Rectal smooth muscle tissue (tissue), 1 donor: ENCODE results near the gene TBATA.

Experiments
- H3K27ac ChIP-seq: one replicate; pipeline ENCODE4 v1.7.0; 2013; ENCODE audit warnings: low read depth, low read length, inconsistent platforms
- H3K27me3 ChIP-seq: one replicate; pipeline ENCODE4 v1.7.0; 2013; ENCODE audit warnings: low read length; ENCODE audit not compliant: control insufficient read depth, insufficient read depth
- H3K36me3 ChIP-seq: one replicate; pipeline ENCODE4 v1.7.0; 2013; ENCODE audit warnings: low read length; ENCODE audit not compliant: control insufficient read depth, insufficient read depth
- H3K4me1 ChIP-seq: one replicate; pipeline ENCODE4 v1.7.0; 2013; ENCODE audit warnings: low read length; ENCODE audit not compliant: control insufficient read depth, insufficient read depth
- H3K4me3 ChIP-seq: one replicate; pipeline ENCODE4 v1.7.0; 2013; ENCODE audit warnings: low read length
- H3K9ac ChIP-seq: one replicate; pipeline ENCODE4 v1.7.0; 2013; ENCODE audit warnings: low read length

TBATA gene, protein sequence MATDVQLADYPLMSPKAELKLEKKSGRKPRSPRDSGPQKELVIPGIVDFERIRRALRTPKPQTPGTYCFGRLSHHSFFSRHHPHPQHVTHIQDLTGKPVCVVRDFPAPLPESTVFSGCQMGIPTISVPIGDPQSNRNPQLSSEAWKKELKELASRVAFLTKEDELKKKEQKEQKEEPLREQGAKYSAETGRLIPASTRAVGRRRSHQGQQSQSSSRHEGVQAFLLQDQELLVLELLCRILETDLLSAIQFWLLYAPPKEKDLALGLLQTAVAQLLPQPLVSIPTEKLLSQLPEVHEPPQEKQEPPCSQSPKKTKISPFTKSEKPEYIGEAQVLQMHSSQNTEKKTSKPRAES

DNA sequence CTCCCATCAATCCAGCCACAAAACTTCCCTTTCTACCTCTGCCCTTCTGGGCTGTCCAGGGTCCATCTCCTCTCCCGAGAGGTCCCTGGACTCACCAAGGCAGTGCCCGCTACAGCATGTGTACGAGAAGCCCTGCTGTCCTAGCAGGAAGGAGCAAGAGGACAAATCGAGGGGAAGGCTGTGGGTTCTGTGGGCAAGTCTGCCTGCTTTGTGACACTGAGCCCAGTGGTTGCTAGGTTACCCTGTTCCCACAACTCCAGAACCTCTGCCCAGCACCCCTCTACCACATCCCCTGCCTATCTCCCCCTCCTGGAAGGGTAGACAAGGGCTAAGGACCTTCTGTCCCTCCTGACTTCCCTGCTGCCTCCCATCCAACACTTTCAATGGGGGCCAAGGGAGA lies at the start of gene TBATA:
Gene TBATA, minus strand, starts transcription at position 188 of the 400 bp plus-strand sequence. CDS start 1,998 bp downstream, outside the sequence.
- Histone ChIP-seq H3K4me1 (no peaks in the 10 kb centered on the region), H3K9ac (no peak within 1 kb of the TSS), H3K27ac (no peak within 1 kb of the TSS), H3K36me3 (no peaks in the 10 kb centered on the region), H3K27me3 (no peaks in the 10 kb centered on the region), H3K4me3 (no peak within 1 kb of the TSS)

DNA sequence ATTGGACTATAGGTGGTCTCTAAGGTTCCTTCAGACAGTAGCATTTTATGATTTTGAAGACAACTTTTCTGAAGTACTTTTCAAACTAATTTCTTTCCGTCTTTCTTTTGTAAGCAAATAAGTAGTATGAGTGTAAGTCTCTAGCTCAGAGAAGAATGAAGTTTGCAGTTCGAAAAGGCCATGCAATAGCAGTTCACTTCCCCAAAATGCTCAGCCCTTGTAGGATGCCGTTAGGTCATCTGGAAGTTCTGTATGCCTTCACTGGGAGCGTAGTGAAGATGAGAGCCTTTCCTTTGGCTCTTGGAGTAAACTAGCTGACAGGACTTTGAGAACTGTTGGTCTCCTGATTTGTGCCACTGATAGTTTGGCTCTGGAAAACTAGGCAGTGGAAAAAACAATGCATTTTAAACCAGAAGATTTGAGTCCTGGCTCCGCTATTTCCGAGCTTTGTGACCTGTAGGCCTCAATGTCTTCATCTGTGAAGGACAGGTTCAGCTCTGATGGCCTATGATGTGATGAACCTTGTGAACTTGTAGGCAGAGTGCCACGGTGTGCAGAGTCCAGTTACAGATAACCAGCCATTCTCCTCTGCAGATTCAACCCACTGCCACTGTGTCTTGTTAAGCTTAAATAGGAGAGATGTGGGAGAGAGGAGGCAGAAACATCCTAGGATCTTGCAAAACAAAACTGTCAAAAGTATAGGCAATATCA lies 49.4 kb upstream of the TBATA start:
- Histone ChIP-seq H3K4me3 (no peak overlapping the region), H3K9ac (no peak overlapping the region), H3K27me3 (no peaks in the 10 kb centered on the region), H3K4me1 (peaks cover 8% of the 10 kb centered on the region), H3K27ac (no peak overlapping the region), H3K36me3 (no peaks in the 10 kb centered on the region)

DNA sequence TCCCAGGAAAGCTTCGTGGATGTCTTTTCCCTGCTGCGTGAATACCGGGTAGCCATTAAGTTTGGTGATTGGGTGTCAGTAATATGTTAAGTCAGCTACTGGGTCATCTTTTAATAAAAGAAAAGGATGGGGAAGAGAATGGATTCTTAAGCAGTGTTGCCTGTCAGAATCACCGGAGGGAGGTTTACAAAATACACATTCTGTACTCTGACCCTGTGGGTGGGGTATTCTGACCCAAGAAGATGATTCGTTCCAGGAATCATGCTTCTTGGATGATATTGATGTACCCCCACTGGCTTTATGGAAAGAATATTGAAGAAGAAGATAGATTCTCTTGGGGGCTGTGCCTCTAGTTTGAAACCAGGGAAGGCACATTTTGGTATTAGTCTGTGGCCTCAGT lies 48.8 kb upstream of the TBATA start:
- Histone ChIP-seq H3K27me3 (no peaks in the 10 kb centered on the region), H3K36me3 (no peaks in the 10 kb centered on the region), H3K9ac (no peak overlapping the region), H3K4me1 (peaks cover 8% of the 10 kb centered on the region), H3K4me3 (no peak overlapping the region), H3K27ac (no peak overlapping the region)

DNA sequence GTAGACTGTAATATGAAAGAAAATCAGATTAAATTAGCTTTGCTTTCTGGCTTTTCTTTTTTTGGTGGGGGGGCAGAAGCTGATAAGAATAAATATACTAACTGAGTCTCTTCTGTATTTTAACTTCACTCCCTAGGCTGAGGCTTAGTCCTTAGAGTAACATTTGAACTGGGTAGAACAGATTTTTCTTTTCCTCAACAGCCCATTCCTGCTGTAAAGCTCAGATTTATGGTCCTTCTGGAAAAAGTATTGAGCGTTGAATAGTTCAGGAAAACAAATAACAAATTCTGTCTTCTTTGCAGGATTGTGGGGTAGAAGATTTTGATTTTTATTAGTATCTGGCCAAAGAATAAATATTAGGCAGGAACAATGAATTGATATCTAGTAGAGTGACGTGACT lies 48.4 kb upstream of the TBATA start:
- H3K27ac ChIP-seq: no peak overlapping the region
- H3K4me1 ChIP-seq: peaks cover 8% of the 10 kb centered on the region

DNA sequence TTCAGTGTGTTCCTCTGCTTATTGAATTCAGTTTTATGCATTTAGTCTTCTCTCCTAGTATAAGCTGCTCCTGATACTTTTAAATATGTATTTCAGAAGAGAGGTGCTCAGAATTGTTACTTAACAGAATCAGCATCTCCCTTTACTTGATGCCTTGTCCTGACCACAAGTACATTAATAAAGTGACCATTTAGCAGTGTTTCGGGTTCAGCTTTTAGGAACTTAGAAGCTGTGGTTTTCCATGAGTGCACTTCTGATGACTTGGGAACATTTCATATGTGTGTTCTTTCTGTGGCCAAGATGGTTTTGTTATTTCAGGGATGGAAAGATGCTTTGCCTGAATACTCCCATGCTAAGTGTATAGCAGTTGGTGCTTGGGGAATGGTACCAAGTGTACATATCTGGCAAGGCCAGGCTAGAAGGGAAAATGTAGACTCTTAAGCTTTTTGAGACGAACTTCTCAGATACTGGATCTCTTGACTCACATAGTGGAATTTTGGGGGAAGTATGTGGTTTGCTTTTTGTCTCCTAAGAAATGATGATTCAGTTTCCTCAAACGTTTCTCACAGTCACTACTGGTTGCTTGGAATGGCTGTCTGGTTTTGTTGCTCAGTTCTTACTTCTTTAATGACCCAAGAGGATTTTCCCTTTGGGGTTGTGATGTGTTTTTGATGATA lies 47.8 kb upstream of the TBATA start:
- no peaks in the 10 kb centered on the region for H3K36me3 ChIP-seq
- no peaks in the 10 kb centered on the region for H3K27me3 ChIP-seq
- H3K4me3 ChIP-seq: no peak overlapping the region
- H3K27ac ChIP-seq: no peak overlapping the region
- peaks cover 8% of the 10 kb centered on the region for H3K4me1 ChIP-seq
- H3K9ac ChIP-seq: no peak overlapping the region

More for the DNA sequence above, 48.4 kb upstream of the TBATA start:
- Histone ChIP-seq H3K9ac (no peak overlapping the region), H3K36me3 (no peaks in the 10 kb centered on the region), H3K4me3 (no peak overlapping the region), H3K27me3 (no peaks in the 10 kb centered on the region)

DNA sequence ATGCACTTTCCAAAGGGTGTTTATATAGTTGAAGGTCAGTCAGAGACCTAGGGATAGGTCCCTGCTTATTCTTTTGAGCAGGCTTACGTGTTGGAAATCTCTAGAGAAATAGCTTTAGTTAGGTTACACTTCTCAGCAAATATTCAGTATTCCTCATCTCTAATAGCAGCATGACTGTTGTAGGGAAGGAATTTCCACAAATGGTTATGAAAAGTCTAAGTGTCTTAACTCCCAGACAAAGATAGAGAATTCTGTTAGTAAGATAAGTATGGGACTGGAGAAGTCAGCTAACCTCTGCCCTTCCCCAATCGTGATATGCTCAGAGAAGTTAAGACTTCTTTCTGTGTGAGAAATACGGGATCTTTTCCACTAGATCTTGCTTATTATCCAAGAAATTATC lies 47.0 kb upstream of the TBATA start:
- H3K27ac ChIP-seq: no peak overlapping the region
- peaks cover 8% of the 10 kb centered on the region for H3K4me1 ChIP-seq
- no peaks in the 10 kb centered on the region for H3K36me3 ChIP-seq
- no peak overlapping the region for H3K9ac ChIP-seq
- no peaks in the 10 kb centered on the region for H3K27me3 ChIP-seq
- H3K4me3 ChIP-seq: no peak overlapping the region

DNA sequence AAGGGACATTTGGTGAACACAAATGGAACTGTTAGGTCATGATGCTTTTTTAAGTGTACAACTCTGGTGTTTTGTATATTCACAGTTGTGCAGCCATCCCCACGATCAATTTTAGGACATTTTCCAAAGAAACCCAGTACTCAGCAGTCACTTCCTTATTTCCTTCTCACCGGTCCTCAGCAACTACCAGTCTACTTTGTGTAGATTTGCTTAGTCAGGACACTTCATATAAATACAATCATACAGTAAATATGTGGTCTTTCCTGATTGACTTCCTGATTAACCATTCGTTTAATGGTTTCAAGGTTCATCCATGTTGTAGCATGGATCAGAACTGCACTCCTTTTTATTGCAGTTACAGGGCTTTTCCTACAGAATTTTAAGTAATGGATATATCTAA lies 45.0 kb upstream of the TBATA start:
- Histone ChIP-seq H3K27ac (no peak overlapping the region), H3K9ac (no peak overlapping the region)

DNA sequence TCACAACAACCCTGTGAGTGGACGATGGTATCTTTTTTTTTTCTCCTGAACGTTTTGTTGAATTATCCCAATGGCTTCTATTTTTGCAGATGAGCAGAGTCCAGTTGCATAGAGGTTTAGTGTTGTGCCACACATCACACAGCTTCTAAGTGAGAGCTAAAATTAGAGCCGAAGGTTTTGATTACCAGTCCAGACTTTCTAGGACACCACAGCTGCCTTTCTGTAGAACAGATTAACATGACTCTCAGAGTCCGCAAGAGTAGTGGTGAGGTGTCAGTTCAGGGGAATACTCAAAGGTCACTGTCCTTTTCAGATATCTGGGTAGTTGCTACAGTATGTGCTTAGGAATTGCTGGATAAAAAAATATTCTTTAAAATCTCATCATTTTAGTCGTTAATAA lies 44.4 kb upstream of the TBATA start:
- H3K27me3 ChIP-seq: no peaks in the 10 kb centered on the region
- H3K27ac ChIP-seq: no peak overlapping the region
- H3K9ac ChIP-seq: no peak overlapping the region
- peaks cover 8% of the 10 kb centered on the region for H3K4me1 ChIP-seq
- H3K36me3 ChIP-seq: no peaks in the 10 kb centered on the region
- no peak overlapping the region for H3K4me3 ChIP-seq

More for the DNA sequence above, 45.0 kb upstream of the TBATA start:
- H3K4me3 ChIP-seq: no peak overlapping the region
- no peaks in the 10 kb centered on the region for H3K36me3 ChIP-seq
- no peaks in the 10 kb centered on the region for H3K27me3 ChIP-seq
- H3K4me1 ChIP-seq: peaks cover 8% of the 10 kb centered on the region

DNA sequence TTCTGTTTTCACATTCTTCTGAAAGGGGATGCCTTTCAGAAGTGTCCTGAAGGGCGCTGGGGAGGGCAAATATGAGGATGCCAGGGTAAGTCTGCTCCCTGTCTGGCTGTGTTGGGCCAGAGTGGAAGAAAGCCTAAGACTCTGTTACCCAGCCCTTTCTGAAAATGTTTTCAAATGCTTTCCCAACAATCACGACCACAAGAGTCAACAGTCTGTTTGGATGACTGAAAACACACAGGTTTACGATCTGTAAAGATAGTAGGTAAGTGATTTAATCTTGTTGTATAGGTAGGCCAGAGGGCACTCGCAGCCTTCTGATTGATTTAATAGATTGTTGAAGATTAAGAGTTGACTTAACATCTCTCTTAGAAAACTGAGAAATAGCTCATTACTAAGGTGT lies 43.7 kb upstream of the TBATA start:
- Histone ChIP-seq H3K27me3 (no peaks in the 10 kb centered on the region), H3K27ac (no peak overlapping the region), H3K36me3 (no peaks in the 10 kb centered on the region), H3K4me1 (peaks cover 8% of the 10 kb centered on the region), H3K4me3 (no peak overlapping the region), H3K9ac (no peak overlapping the region)

DNA sequence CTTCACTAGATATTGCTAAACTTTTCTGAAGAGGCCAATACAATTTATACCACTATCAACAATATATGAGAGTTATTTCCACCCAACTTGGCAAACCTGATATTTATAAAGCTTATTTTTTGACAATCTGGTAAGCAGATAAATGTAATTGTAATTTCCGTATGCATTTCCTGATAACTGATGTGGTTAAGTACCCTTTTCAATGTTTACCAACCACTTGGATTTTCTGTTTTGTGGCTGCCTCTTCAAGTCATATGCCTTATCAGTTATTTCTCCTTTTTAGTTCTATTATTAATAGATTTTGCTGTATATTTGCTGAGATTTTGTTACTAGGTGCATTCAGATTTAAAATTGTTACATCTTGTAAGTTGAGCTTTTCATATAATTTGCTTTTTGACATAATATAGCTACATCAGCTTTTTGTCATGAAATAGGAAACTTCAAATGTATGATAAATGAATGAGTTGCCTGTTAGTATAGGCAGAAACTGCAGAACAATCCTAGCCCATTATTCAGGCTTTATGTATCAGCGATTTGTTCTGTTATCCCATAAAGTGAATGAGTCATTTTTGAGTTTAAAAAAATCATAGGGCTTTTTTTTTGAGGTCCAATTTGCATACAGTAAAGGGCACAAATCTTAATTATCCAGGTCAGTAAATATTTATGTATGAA lies 42.0 kb upstream of the TBATA start:
- no peak overlapping the region for H3K27ac ChIP-seq
- H3K4me1 ChIP-seq: no peaks in the 10 kb centered on the region
- H3K36me3 ChIP-seq: no peaks in the 10 kb centered on the region
- H3K9ac ChIP-seq: no peak overlapping the region
- H3K4me3 ChIP-seq: no peak overlapping the region
- H3K27me3 ChIP-seq: no peaks in the 10 kb centered on the region

DNA sequence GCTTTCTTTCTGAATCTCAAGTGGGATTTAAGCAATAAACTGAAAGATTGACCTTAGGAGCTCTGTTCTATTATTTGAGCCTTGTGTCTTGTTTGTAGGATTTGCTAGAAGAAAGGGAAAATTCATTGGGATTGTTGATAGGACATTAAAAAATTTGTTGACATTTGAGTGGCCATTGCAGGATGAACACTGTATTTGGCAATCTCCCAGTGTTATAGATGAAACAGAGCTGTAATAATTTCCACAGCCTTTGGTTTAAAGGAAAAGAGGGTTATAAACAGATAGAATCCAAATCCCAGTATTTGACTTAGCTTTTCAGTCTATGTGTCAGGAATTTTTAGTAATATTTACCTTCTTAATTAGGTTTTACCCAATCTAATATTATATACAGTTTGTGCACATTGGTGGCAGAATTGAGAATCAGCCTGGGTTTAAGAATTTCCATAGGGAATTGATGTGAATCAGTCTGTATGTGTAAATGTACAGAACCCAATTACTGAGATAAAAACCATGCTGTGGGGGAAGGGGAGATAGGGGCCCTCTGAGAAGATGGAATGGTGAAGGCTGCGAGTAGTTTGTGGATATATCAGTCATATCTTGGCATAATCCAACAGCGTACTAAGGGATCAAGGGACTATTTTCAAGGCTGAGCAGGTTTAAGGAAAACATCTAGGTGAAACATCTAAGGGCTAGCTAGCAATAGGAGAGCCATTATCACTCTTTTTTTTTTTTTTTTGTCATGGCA lies 37.1 kb upstream of the TBATA start:
- H3K9ac ChIP-seq: no peak overlapping the region
- no peaks in the 10 kb centered on the region for H3K27me3 ChIP-seq
- no peak overlapping the region for H3K4me3 ChIP-seq
- no peaks in the 10 kb centered on the region for H3K4me1 ChIP-seq
- H3K36me3 ChIP-seq: peaks cover 3% of the 10 kb centered on the region
- no peak overlapping the region for H3K27ac ChIP-seq
